VCaP (cell line): ENCODE data around the gene XPNPEP3.

Experiments used
- H3K27ac ChIP-seq: fragments of 450-650 bp; 2 replicates; pipeline ENCODE4 v1.5.1; 2017
- CTCF ChIP-seq: fragments of 450-650 bp; conservative IDR thresholded peaks from 2 replicates; pipeline ENCODE4 v1.5.1; 2017; ENCODE audit warnings: mild to moderate bottlenecking, moderate library complexity

Gene XPNPEP3

GRCh38 chr22:40965936-40966725, 109.2 kb downstream of the XPNPEP3 start:
- no peak overlapping the region for H3K27ac ChIP-seq
- TF ChIP-seq CTCF = no peak

GRCh38 chr22:40966726-40967085, 109.8 kb downstream of the XPNPEP3 start:
- no peak for TF ChIP-seq CTCF
- no peak overlapping the region for H3K27ac ChIP-seq

- H3K27ac ChIP-seq = no peak overlapping the region
- no peak for TF ChIP-seq CTCF
Observed at GRCh38 chr22:40967111-40967760, 110.3 kb downstream of the XPNPEP3 start.

GRCh38 chr22:40972587-40972986, 115.6 kb downstream of the XPNPEP3 start:
- TF ChIP-seq CTCF = no peak

GRCh38 chr22:40973144-40973543, 116.2 kb downstream of the XPNPEP3 start:
- H3K27ac ChIP-seq = no peak overlapping the region
- TF ChIP-seq CTCF = no peak

More at GRCh38 chr22:40972587-40972986, 115.6 kb downstream of the XPNPEP3 start:
- no peak overlapping the region for H3K27ac ChIP-seq

GRCh38 chr22:40975366-40975765, 118.4 kb downstream of the XPNPEP3 start:
- no peak overlapping the region for H3K27ac ChIP-seq
- no peak for TF ChIP-seq CTCF

- TF ChIP-seq CTCF = no peak
- no peak overlapping the region for H3K27ac ChIP-seq
Observed at GRCh38 chr22:40976866-40977700, 120.1 kb downstream of the XPNPEP3 start.
